Tibial nerve (tissue), 4 donors: Measurements from ENCODE around the gene PAQR3. TPM values are rescaled to one million over a fixed set of nuclear protein-coding genes. Genes with fewer than 3 reads are reported as not detected.
"Not testable (repeated sequence)": the region's sequence is repeated elsewhere in the genome, so short reads cannot be mapped to it uniquely, and the experiment has no call there.

Source experiments
- DNase-seq, 2 donors: peaks; one replicate each; pipeline ENCODE4 v3.0.0-alpha.2; 2019; ENCODE audit warnings: low spot score in 2 of 2
- H3K27ac ChIP-seq, 4 donors: fragments of 200-600 bp; sonication (generic) in 3 of 4; one replicate each; pipeline ENCODE4 v1.5.1; 2017 to 2019; ENCODE audit warnings: mild to moderate bottlenecking in 1 of 4
- H3K27me3 ChIP-seq, 2 donors: fragments of 200-600 bp; sonication (generic) in 1 of 2; one replicate each; pipeline versions ENCODE4 v1.5.1 to v1.6.0; 2017 to 2019
- H3K36me3 ChIP-seq, 3 donors: fragments of 200-600 bp; sonication (generic); one replicate each; pipeline ENCODE4 v1.5.1; 2018 to 2019
- H3K4me1 ChIP-seq, 4 donors: fragments of 200-600 bp; sonication (generic) in 3 of 4; one replicate each; pipeline ENCODE4 v1.5.1; 2017 to 2019
- H3K4me3 ChIP-seq, 4 donors: fragments of 200-600 bp; sonication (generic) in 3 of 4; one replicate each; pipeline ENCODE4 v1.5.1; 2017 to 2019; ENCODE audit warnings: mild to moderate bottlenecking in 1 of 4, moderate library complexity in 1 of 4
- H3K9me3 ChIP-seq, 4 donors: fragments of 200-600 bp; sonication (generic) in 3 of 4; one replicate each; pipeline ENCODE4 v1.5.1; 2017 to 2019
- EP300 ChIP-seq, 2 donors: sonication (generic); formaldehyde crosslinking; IDR thresholded peaks; one replicate each; pipeline ENCODE4 v1.6.1; 2017; ENCODE audit warnings: antibody characterized with exemption in 2 of 2, mild to moderate bottlenecking in 1 of 2
- POLR2A ChIP-seq, 2 donors: fragments of 450-650 bp; IDR thresholded peaks; one replicate each; pipeline ENCODE4 v1.6.1; 2017; ENCODE audit warnings: antibody characterized with exemption in 2 of 2, mild to moderate bottlenecking in 2 of 2, moderate library complexity in 2 of 2
- WGBS, 2 donors: methylation state at CpG; one replicate each; pipeline ENCODE4 v1.1.5; 2018; 5-methylcytosine and 5-hydroxymethylcytosine counted together
- total RNA-seq, 4 donors: library from RNA; depleted of rRNA; stranded (reverse); fragments of >200 nt; gene quantifications; one replicate each; pipeline ENCODE4 v1.1.0, GENCODE V29; 2016
- TF ChIP-seq, protein P1 (sequence below), 5 experiments: fragments of 200-600 bp in 3 of 5; fragments of 450-650 bp in 2 of 5; sonication (generic) in 3 of 5; IDR thresholded peaks; one replicate each; pipeline ENCODE4 v1.5.1; 2016 to 2019; ENCODE audit warnings: antibody characterized with exemption in 5 of 5, mild to moderate bottlenecking in 3 of 5, moderate library complexity in 2 of 5

PAQR3 gene
- total RNA-seq, 4 donors from 2014 or later, result 12.9 to 30.4 (median 16.2) TPM

- no peaks in the 10 kb centered on the region for H3K9me3 ChIP-seq
- no peak for DNase-seq
- 65 to 72% methylated on average over 4 of the region's 4 CpGs for WGBS, 2 donors
- H3K27ac ChIP-seq, result no peak overlapping the region
- H3K36me3 ChIP-seq, result peaks cover 0 to 45% (median 0%) of the 10 kb centered on the region in 3 donors
- TF ChIP-seq EP300 (IDR thresholded peaks at IDR 0.05) (no peak), POLR2A (IDR thresholded peaks at IDR 0.05) (no peak)
- TF ChIP-seq, protein P1, sequence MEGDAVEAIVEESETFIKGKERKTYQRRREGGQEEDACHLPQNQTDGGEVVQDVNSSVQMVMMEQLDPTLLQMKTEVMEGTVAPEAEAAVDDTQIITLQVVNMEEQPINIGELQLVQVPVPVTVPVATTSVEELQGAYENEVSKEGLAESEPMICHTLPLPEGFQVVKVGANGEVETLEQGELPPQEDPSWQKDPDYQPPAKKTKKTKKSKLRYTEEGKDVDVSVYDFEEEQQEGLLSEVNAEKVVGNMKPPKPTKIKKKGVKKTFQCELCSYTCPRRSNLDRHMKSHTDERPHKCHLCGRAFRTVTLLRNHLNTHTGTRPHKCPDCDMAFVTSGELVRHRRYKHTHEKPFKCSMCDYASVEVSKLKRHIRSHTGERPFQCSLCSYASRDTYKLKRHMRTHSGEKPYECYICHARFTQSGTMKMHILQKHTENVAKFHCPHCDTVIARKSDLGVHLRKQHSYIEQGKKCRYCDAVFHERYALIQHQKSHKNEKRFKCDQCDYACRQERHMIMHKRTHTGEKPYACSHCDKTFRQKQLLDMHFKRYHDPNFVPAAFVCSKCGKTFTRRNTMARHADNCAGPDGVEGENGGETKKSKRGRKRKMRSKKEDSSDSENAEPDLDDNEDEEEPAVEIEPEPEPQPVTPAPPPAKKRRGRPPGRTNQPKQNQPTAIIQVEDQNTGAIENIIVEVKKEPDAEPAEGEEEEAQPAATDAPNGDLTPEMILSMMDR (IDR thresholded peaks at IDR 0.05), result no peak
- no peak overlapping the region for H3K4me3 ChIP-seq
- peaks cover 0 to 7% (median 2%) of the 10 kb centered on the region in 4 donors for H3K4me1 ChIP-seq
- H3K27me3 ChIP-seq, result no peaks in the 10 kb centered on the region
Measured at GRCh38 chr4:78923464-78924312, 15.6 kb downstream of the PAQR3 start.

- Histone ChIP-seq H3K4me1 (peaks cover 0 to 7% (median 2%) of the 10 kb centered on the region in 4 donors), H3K36me3 (peaks cover 0 to 38% (median 0%) of the 10 kb centered on the region in 3 donors), H3K27me3 (no peaks in the 10 kb centered on the region), H3K9me3 (no peaks in the 10 kb centered on the region), H3K27ac (no peak overlapping the region), H3K4me3 (no peak overlapping the region)
- WGBS, 2 donors, result 64 to 73% methylated on average over 4 of the region's 4 CpGs
- TF ChIP-seq EP300 (IDR thresholded peaks at IDR 0.05), result no peak
- TF ChIP-seq, protein P1 (IDR thresholded peaks at IDR 0.05), result no peak
- TF ChIP-seq POLR2A (IDR thresholded peaks at IDR 0.05), result no peak
- no peak for DNase-seq
Measured at GRCh38 chr4:78922207-78922606, 17.0 kb downstream of the PAQR3 start.

GRCh38 chr4:78910612-78911011, 28.6 kb downstream of the PAQR3 start:
- no peaks in the 10 kb centered on the region for H3K9me3 ChIP-seq
- H3K27ac ChIP-seq, result no peak overlapping the region
- H3K27me3 ChIP-seq, result no peaks in the 10 kb centered on the region
- H3K4me3 ChIP-seq, result no peak overlapping the region
- H3K36me3 ChIP-seq, result peaks cover 0 to 45% (median 6%) of the 10 kb centered on the region in 3 donors
- 89 to 96% methylated on average over 2 of the region's 2 CpGs for WGBS, 2 donors
- H3K4me1 ChIP-seq, result no peaks in the 10 kb centered on the region
- TF ChIP-seq POLR2A (IDR thresholded peaks at IDR 0.05), result no peak
- TF ChIP-seq, protein P1 (IDR thresholded peaks at IDR 0.05), result no peak
- no peak for DNase-seq

DNA sequence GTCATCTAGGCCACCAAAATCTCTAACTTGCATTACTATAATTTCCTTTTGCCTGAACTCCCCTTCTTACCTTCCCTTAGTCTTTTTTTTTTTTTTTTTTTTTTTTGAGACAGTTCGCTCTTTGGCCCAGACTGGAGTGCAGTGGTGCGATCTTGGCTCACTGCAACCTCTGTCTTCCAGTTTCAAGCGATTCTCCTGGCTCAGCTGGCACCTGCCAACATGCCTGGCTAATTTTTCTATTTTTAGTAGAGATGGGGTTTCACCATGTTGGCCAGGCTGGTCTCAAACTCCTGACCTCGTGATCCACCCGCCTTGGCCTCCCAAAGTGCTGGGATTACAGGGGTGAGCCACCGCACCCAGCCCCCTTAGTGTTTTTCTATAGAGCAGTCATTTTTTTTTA, 30.3 kb downstream of the PAQR3 start:
- not testable (repeated sequence) for DNase-seq, H3K4me3 ChIP-seq, H3K27ac ChIP-seq, H3K4me1 ChIP-seq, H3K9me3 ChIP-seq, H3K27me3 ChIP-seq
- 97 to 99% methylated on average over 6 of the region's 6 CpGs for WGBS, 2 donors
- H3K36me3 ChIP-seq, result peaks cover 0 to 45% (median 6%) of the 10 kb centered on the region in 3 donors

GRCh38 chr4:78907638-78908037, 31.6 kb downstream of the PAQR3 start:
- H3K36me3 ChIP-seq, result peaks cover 0 to 50% (median 6%) of the 10 kb centered on the region in 3 donors
- H3K27ac ChIP-seq, result no peak overlapping the region
- H3K27me3 ChIP-seq, result no peaks in the 10 kb centered on the region
- no peak overlapping the region for H3K4me3 ChIP-seq
- TF ChIP-seq, protein P1 (IDR thresholded peaks at IDR 0.05), result no peak
- TF ChIP-seq EP300 (IDR thresholded peaks at IDR 0.05), result no peak
- no peak for TF ChIP-seq POLR2A (IDR thresholded peaks at IDR 0.05)
- whole genome bisulfite sequencing, 2 donors, result 83 to 90% methylated on average over 6 of the region's 6 CpGs
- DNase-seq, result no peak
- no peaks in the 10 kb centered on the region for H3K4me1 ChIP-seq
- no peaks in the 10 kb centered on the region for H3K9me3 ChIP-seq
